ENCODE data around the gene HSP90B1.

Gene HSP90B1

GRCh38 chr12:103886195-103886797 is 43.9 kb upstream of the HSP90B1 start:
- no peak for DNase-seq (ENCODE audit: extremely low spot score)
- ChIA-PET CTCF (no interaction called here), POLR2A (interaction anchor here (0.6 kb wide), 1 partner anchor 47 kb away, joined by 3 read pairs; no protein-coding TSS in a partner anchor)
- no peak for TF ChIP-seq PKNOX1 (IDR thresholded peaks at IDR 0.05)
- no peak for TF ChIP-seq ZNF384 (IDR thresholded peaks at IDR 0.05)
- no peak for TF ChIP-seq FOXM1 (IDR thresholded peaks at IDR 0.05; ENCODE audit: borderline replicate concordance)
- TF ChIP-seq FOXK2 (IDR thresholded peaks at IDR 0.05), result no peak
- TF ChIP-seq L3MBTL2 (conservative IDR thresholded peaks at IDR 0.05), result no peak
- TF ChIP-seq NFRKB (IDR thresholded peaks at IDR 0.05), result no peak
- no peak for TF ChIP-seq BHLHE40 (IDR thresholded peaks at IDR 0.05; ENCODE audit: borderline replicate concordance)
- no peak for TF ChIP-seq LEF1 (IDR thresholded peaks at IDR 0.05; ENCODE audit: borderline replicate concordance)
- TF ChIP-seq ELF4 (IDR thresholded peaks at IDR 0.05), result no peak
- TF ChIP-seq HDGF (IDR thresholded peaks at IDR 0.05; ENCODE audit: borderline replicate concordance), result no peak
- no peak for TF ChIP-seq CTBP1 (IDR thresholded peaks at IDR 0.05; ENCODE audit: borderline replicate concordance)
- TF ChIP-seq FOXA1 (IDR thresholded peaks at IDR 0.05), result no peak
- no peak for TF ChIP-seq ARNT (IDR thresholded peaks at IDR 0.05)
- TF ChIP-seq SP1 (IDR thresholded peaks at IDR 0.05), result no peak
- TF ChIP-seq SUZ12 (IDR thresholded peaks at IDR 0.05), result no peak

- ChIA-PET POLR2A (no interaction called here), CTCF (no interaction called here)
- DNase-seq (ENCODE audit: extremely low spot score), result no peak
- TF ChIP-seq HDGF (IDR thresholded peaks at IDR 0.05; ENCODE audit: borderline replicate concordance) (no peak), PKNOX1 (IDR thresholded peaks at IDR 0.05) (no peak), FOXA1 (IDR thresholded peaks at IDR 0.05) (no peak), SUZ12 (IDR thresholded peaks at IDR 0.05) (no peak), ZNF384 (IDR thresholded peaks at IDR 0.05) (no peak), FOXM1 (IDR thresholded peaks at IDR 0.05; ENCODE audit: borderline replicate concordance) (no peak), BHLHE40 (IDR thresholded peaks at IDR 0.05; ENCODE audit: borderline replicate concordance) (no peak), TARDBP (IDR thresholded peaks at IDR 0.05) (no peak), CTBP1 (IDR thresholded peaks at IDR 0.05; ENCODE audit: borderline replicate concordance) (no peak), FOXK2 (IDR thresholded peaks at IDR 0.05) (no peak), L3MBTL2 (conservative IDR thresholded peaks at IDR 0.05) (no peak)
Measured at GRCh38 chr12:103887738-103888137, 42.5 kb upstream of the HSP90B1 start.

GRCh38 chr12:103897316-103897715 is 32.9 kb upstream of the HSP90B1 start:
- TF ChIP-seq BHLHE40 (IDR thresholded peaks at IDR 0.05; ENCODE audit: borderline replicate concordance) (no peak), LEF1 (IDR thresholded peaks at IDR 0.05; ENCODE audit: borderline replicate concordance) (no peak), NFRKB (IDR thresholded peaks at IDR 0.05) (no peak), FOXA1 (IDR thresholded peaks at IDR 0.05) (no peak), SUZ12 (IDR thresholded peaks at IDR 0.05) (no peak), ZNF384 (IDR thresholded peaks at IDR 0.05) (no peak), PKNOX1 (IDR thresholded peaks at IDR 0.05) (no peak), FOXK2 (IDR thresholded peaks at IDR 0.05) (no peak), FOXM1 (IDR thresholded peaks at IDR 0.05; ENCODE audit: borderline replicate concordance) (no peak), HDGF (IDR thresholded peaks at IDR 0.05; ENCODE audit: borderline replicate concordance) (no peak), L3MBTL2 (conservative IDR thresholded peaks at IDR 0.05) (no peak), TARDBP (IDR thresholded peaks at IDR 0.05) (no peak)
- ChIA-PET CTCF (no interaction called here), POLR2A (no interaction called here)
- no peak for DNase-seq (ENCODE audit: extremely low spot score)

- no peak for DNase-seq (ENCODE audit: extremely low spot score)
- ChIA-PET CTCF (no interaction called here), POLR2A (interaction anchor here (2.2 to 2.4 kb wide), 2 partner anchors 28 to 64 kb away, joined by 7 to 10 read pairs; partner anchors contain the start of genes HSP90B1 and TDG)
- TF ChIP-seq CTBP1 (IDR thresholded peaks at IDR 0.05; ENCODE audit: borderline replicate concordance), result no peak
- TF ChIP-seq L3MBTL2 (conservative IDR thresholded peaks at IDR 0.05), result no peak
- TF ChIP-seq TARDBP (IDR thresholded peaks at IDR 0.05), result no peak
- no peak for TF ChIP-seq LEF1 (IDR thresholded peaks at IDR 0.05; ENCODE audit: borderline replicate concordance)
- TF ChIP-seq NFRKB (IDR thresholded peaks at IDR 0.05), result no peak
- no peak for TF ChIP-seq ZNF384 (IDR thresholded peaks at IDR 0.05)
- TF ChIP-seq FOXA1 (IDR thresholded peaks at IDR 0.05), result no peak
- TF ChIP-seq FOXK2 (IDR thresholded peaks at IDR 0.05), result no peak
- TF ChIP-seq FOXM1 (IDR thresholded peaks at IDR 0.05; ENCODE audit: borderline replicate concordance), result no peak
- no peak for TF ChIP-seq SUZ12 (IDR thresholded peaks at IDR 0.05)
- TF ChIP-seq HDGF (IDR thresholded peaks at IDR 0.05; ENCODE audit: borderline replicate concordance), result no peak
- no peak for TF ChIP-seq ELF4 (IDR thresholded peaks at IDR 0.05)
- no peak for TF ChIP-seq ARNT (IDR thresholded peaks at IDR 0.05)
- TF ChIP-seq PKNOX1 (IDR thresholded peaks at IDR 0.05), result no peak
- TF ChIP-seq BHLHE40 (IDR thresholded peaks at IDR 0.05; ENCODE audit: borderline replicate concordance), result no peak
- TF ChIP-seq SP1 (IDR thresholded peaks at IDR 0.05), result no peak
Measured at GRCh38 chr12:103901518-103902173, 28.6 kb upstream of the HSP90B1 start.

GRCh38 chr12:103903993-103904392 is 26.2 kb upstream of the HSP90B1 start:
- CTCF ChIA-PET, result interaction anchor here (1.0 kb wide), 1 partner anchor 10 kb away, joined by 3 read pairs; no protein-coding TSS in a partner anchor
- no peak for DNase-seq (ENCODE audit: extremely low spot score)
- TF ChIP-seq PKNOX1 (IDR thresholded peaks at IDR 0.05) (no peak), TARDBP (IDR thresholded peaks at IDR 0.05) (no peak), ELF4 (IDR thresholded peaks at IDR 0.05) (no peak), L3MBTL2 (conservative IDR thresholded peaks at IDR 0.05) (no peak), SP1 (IDR thresholded peaks at IDR 0.05) (no peak)
- POLR2A ChIA-PET, result no interaction called here

Measured in HEK293T (cell line).